Posterior vena cava (tissue), 2 donors: Measurements from ENCODE around the gene ROR1. TPM values are rescaled to one million over a fixed set of nuclear protein-coding genes. Genes with fewer than 3 reads are reported as not detected.

ENCODE experiments used
- DNase-seq: peaks from one replicate; pipeline ENCODE4 v3.0.0-alpha.2; 2020; ENCODE audit warnings: low spot score
- intact Hi-C, 2 donors: fragments of 100-400 bp; cut with DNase I; formaldehyde crosslinking; loops; one replicate each; pipeline versions ENCODE4 v1.14.1 to v1.14.2; 2022 to 2023
- total RNA-seq, 2 donors: library from RNA; stranded (reverse); fragmentation: NEBNext Ultra II Directional; extraction: Animal tissue kit (Norgen Biotek cat#: 25700); gene quantifications; one replicate each; pipeline ENCODE4 v1.2.1, GENCODE V29; 2021
- donor health status: DM: yes; HTN: yes; CAD: no.
- donor health status: DM: yes; HTN: yes; CAD: no.

ROR1 gene
- total RNA-seq, 2 donors from 2014 or later = 19.3 to 25.8 TPM

DNA sequence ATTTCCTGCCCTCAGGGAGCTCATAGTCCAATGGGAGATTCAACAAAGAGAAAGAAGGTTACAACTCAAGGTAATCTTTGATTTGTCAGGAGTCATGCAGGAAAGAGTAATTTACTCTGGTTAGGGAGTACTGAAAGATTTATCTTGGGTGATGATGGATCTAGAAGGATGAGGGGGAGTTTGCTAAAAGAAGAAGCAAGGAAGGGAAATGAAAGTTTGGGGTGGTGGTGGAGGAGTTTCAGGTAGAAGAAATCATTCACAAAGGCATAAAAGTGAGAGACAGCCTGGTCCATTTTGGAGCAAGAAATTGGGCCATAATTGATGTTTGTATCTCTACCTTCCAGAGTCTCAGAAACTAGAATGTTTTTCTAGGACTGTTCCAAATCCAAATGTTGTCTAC is 116.7 kb downstream of the ROR1 start:
- DNase-seq = no peak
- intact Hi-C loops = no loop called here

DNA sequence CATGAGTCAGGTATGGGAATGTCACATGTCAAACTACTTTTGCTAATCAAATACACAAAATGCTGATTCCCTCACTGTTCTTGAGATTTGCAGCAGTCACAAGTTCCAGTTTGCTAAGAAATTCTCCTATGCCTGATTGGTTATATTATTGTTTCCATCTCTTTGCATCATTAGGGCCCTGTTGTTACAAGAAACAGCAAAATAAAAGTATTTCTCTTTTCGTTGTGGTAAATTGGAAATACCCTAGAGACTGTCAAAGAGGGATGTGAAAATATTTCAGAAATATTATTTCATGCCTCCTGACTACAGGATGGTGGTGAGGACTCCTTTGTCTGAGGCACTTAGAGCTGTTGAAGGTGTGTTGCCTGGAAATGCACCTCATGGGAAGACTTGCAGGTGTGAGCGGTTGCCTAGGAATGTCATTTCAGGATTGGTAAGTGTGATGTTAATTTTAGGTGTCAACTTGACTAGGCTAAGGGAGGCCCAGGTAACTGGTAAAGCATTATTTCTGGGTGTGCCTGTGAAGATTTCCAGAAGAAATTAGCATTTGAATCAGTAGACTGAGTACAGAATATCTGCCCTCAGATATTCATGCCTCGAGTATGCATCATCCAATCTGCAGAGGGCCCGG is 117.4 kb downstream of the ROR1 start:
- intact Hi-C loops = no loop called here
- DNase-seq = no peak

DNA sequence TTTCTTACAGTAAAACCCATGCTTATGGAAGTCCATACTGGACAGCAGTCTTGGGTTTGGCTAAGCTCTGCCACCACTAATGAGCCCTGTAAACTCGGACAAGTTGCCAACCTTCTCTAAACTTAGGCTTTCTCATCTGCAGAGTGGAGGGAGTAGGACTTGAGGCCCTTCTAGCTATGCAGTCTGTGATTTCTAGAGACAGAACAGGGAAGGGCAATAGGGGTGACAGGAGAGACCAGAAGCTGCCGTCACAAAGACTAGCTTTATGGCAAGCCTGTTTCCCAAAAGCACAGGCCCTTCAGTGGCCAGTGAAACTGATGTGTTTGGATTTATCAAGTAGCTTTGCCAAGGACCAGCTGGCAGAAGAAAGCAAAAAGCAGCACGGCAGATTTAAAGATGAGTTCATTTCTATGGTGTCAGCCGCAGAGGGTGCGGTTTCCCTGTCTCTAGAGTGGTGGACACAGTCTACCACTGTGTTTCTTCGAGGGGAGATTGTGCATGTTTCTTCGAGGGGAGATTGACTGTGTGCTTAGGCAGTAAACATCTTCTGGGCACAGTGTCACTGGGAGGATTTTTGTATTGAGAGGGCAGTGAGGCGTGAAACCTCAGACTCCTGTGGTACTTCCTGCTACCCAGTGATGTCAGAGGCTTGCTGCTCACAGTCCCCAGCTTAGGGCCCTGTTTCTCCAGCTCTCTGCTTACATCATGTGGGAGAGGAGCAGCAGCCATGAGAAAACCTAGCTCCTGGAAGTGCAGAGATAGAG is 119.0 kb downstream of the ROR1 start:
- DNase-seq = no peak

GRCh38 chr1:63893976-63894375 is 120.2 kb downstream of the ROR1 start:
- no peak for DNase-seq
- intact Hi-C loops = no loop called here

More for the DNA sequence above, 119.0 kb downstream of the ROR1 start:
- intact Hi-C loops = no loop called here

DNA sequence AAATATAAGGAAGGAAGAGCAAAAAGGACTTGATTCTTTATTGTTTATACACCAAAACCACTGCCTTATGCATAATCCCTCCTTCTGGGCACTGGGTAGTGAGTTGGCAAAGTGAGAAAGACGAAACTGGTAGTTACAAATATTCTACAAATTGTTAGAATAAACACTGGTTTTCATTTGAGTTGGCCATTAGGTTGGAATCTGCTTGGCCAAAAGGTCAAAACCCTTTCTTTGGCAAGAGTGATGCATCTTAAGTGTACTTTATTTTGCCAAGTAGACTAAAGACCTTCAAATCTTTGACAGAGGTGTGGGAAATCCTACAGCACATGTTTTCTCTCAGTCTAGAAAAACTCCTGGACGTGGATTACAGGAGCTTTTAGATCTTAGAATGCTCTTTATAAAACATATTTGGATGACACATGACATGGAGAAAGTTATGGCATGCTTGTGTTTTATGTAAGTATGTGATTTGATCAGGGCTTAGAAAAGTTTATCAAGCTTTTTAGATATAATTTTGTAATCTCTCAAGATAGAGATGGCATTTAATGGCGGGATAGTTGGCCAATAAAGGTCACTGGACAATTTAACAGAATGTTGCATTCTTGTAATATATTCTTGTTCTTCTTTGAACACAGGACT is 120.9 kb downstream of the ROR1 start:
- intact Hi-C loops = no loop called here
- no peak for DNase-seq

DNA sequence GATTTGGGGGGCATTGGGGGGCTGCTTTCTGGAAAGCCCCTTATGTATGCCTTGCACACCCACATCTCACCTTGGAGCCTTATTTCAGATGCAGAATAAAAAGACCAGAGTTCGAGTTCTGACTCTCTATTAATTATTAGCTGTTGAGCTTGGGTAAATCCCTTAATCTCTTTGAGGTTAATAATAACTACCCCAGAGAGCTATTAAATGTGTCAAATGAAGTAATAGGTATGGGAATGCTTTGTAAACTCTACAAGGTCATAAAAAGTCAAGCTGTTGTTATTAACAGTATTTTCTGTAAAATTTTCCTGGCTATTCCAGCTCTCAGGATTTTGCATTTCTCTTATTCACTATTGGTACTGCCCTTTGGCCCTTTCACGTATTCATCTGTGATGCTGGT is 122.9 kb downstream of the ROR1 start:
- intact Hi-C loops = no loop called here

DNA sequence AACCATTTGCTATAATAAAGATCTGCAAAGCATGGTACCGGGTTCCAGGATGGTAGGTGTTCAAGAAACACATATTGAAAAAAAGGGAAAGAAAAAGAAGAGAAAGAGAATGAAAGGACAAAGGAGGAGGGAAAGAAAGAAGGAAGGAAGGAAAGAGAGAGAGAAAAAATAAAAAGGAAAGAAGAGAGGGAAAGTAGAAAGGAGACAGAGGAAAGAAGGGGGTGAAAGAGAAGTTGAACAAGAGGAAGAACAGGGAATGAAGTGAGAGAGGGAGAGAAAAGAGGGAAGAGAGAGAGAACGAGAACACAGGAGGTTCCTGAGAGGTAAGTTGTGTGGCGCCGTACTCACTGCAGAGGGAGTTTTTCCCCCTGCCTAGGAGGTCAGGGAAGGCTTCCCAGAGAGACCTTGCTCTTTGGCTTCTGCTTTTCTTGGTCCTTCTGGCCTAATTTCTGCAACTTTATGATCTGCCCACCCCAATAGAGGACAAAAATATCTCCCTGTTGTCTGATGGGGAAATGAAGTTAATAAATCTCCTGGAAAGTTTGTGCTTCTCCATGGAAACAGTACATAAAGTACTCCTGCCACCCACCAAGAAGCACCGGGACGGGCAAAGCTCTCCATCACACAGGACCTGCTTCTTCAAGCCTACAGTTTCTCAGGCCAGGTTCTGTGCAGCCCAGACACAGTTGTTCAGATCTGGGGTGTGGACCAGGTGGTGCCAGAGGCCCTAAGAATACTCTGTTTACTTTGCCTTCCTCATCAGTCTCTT is 124.8 kb downstream of the ROR1 start:
- intact Hi-C loops = no loop called here
- no peak for DNase-seq

More for the DNA sequence above, 122.9 kb downstream of the ROR1 start:
- DNase-seq = no peak

DNA sequence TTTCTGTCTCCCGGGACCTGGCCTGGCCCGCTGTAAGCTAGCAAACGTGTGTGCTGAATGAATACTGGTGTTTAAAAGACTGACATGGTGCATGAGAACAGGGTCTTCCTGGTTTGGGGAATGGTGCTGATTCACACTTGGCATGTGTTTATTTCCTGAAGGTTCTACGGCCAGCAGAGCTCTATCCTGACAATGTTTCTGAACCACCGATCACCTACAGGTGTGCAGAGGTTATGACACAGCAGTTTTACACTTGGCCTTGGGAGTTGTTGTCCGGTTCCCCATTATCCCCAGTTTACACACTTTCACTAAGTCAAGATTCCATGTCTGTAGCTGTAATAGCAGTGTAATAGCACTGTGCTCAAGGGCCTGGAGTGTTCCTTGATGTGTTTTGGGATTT is 127.3 kb downstream of the ROR1 start:
- intact Hi-C loops = no loop called here
- no peak for DNase-seq

GRCh38 chr1:63902844-63903589 is 129.2 kb downstream of the ROR1 start:
- intact Hi-C loops = no loop called here
- DNase-seq = no peak

DNA sequence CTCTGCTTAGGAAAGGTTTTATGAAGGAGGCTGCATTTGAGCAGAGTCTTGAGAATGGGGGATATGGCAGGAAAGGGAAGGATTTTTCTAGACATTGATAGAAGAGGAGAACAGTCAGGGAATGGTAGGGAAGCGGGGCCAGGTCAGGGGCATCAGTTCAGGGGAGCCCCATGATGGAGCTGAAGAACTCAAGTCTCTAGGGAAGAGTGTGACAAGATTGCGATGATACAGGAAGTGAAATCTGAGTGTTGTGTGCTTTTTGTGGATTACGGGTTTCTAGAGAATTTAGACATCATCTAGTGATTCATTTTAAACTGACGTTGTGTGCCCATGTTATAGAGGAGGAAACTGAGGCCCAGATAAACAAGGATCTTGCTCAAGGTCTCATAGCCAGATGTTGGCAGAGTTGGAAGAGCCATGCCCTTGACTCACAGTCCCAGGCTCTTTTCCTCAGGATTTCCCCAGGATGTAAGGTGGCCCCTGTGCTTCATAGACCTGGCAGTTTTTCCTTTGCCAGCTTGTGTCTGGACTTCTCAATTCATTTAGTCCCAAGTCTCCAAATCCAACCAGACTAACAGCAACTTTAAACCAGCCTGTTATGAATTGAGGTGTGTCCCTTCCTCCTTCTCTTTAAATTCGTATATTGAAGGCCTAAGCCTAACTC is 130.3 kb downstream of the ROR1 start:
- intact Hi-C loops = no loop called here
- no peak for DNase-seq

GRCh38 chr1:63904826-63905225 is 131.0 kb downstream of the ROR1 start:
- intact Hi-C loops = no loop called here

DNA sequence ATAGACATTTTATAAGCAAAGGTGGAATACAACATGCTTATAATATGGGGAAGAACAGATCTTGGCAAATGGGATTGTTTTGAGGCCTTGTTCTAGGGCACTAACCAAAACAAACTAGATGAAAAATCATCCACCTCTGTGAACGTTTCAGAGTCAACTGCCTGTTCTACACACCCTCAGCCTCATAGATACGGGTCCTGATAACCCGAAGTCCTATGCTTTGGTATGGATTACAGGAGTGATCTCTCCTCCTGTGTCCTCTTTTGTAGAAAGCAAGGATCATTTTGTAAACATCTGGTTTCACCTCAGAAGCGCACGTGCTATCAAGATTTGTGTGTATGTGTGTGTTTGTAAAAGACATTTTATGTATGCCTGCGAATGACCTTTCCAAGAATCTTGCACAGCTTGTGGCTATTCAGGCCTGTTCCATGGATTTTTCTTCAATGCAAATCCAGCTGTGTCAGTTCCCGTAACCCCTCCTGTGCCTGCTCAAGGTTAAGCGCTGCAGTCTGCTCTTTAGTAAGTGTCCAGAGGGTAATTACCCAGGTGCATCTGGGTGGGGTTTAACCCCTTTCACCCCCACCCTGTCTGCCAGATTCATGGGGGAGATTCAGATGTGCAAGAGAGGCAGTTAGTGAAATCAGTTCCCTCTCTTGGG is 132.4 kb downstream of the ROR1 start:
- intact Hi-C loops = no loop called here
- no peak for DNase-seq

More at GRCh38 chr1:63904826-63905225, 131.0 kb downstream of the ROR1 start:
- no peak for DNase-seq

GRCh38 chr1:63907051-63907450 is 133.2 kb downstream of the ROR1 start:
- intact Hi-C loops = no loop called here
- DNase-seq = no peak

DNA sequence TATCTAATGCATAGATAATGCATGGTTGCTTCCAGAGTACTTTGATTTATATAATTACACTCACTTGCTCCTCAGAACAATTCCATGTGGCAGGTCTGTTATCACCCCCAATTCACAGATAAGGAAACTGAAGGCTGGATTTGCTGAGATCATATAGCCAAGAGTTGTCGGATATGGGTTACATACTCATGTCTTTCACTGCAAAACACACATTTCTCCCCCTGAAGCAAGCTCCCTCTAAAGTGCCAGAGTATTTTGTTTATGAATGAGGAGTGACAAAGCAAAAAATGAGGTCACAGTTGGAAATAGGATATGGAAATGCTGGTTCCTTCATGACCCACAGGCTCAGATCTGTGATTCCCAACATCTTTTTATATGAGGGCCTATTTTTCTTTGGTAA is 134.2 kb downstream of the ROR1 start:
- no peak for DNase-seq
- intact Hi-C loops = no loop called here

DNA sequence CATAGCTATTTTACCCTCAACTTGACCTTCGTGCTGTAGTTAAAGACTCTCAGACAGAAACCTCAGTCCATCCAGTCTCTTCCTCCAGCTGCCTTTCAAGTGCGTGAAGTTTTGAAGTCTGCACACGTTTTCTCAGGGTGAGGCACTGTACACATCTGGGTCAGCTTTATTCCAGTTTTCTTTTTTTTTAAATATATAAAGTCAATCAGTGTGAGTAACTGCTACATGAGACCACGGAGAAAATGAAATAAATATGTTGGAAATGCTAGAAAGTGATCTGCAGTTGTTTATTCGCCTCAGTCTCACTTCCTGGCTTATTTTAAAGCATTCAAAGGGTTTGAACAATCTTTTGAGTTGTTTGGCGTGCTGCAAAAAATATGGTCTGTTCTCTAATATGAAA is 135.7 kb downstream of the ROR1 start:
- intact Hi-C loops = no loop called here
- DNase-seq = no peak

GRCh38 chr1:63911049-63911448 is 137.2 kb downstream of the ROR1 start:
- intact Hi-C loops = no loop called here
- DNase-seq = no peak

- no peak for DNase-seq
- intact Hi-C loops = no loop called here
These were observed 138.8 kb downstream of the ROR1 start for GRCh38 chr1:63912643-63913042.

- intact Hi-C loops = no loop called here
- no peak for DNase-seq
These were observed 139.7 kb downstream of the ROR1 start for GRCh38 chr1:63913533-63913932.
